ENCODE data around the gene PIK3C2G. TPM values are rescaled to one million over a fixed set of nuclear protein-coding genes. Genes with fewer than 3 reads are reported as not detected.
"Not testable (repeated sequence)": the region's sequence is repeated elsewhere in the genome, so short reads cannot be mapped to it uniquely, and the experiment has no call there.

Gene PIK3C2G
- total RNA-seq, 4 donors from 2014 or later, result 0.30 TPM; not detected in 3

- Histone ChIP-seq H3K27ac (no peak overlapping the region), H3K36me3 (no peaks in the 10 kb centered on the region), H3K9me3 (no peaks in the 10 kb centered on the region), H3K4me3 (no peak overlapping the region), H3K27me3 (no peaks in the 10 kb centered on the region), H3K4me1 (no peaks in the 10 kb centered on the region)
- peak in 1 of 2 donors; percentile 39 for DNase-seq (ENCODE audit: low spot score in 2 of 2)
- TF ChIP-seq EP300 (IDR thresholded peaks at IDR 0.05) (no peak), CTCF (IDR thresholded peaks at IDR 0.05) (peak; percentile 29 to 68 (median 53))
- 22 to 25% methylated on average over 6 of the region's 6 CpGs for WGBS, 2 donors
Observed at GRCh38 chr12:18250313-18250916, 10.9 kb upstream of the PIK3C2G start.

GRCh38 chr12:18254081-18254480 lies 7.2 kb upstream of the PIK3C2G start:
- TF ChIP-seq CTCF (IDR thresholded peaks at IDR 0.05), result no peak
- TF ChIP-seq EP300 (IDR thresholded peaks at IDR 0.05), result no peak
- TF ChIP-seq POLR2A (IDR thresholded peaks at IDR 0.05), result no peak
- no peak for DNase-seq (ENCODE audit: low spot score in 2 of 2)
- Histone ChIP-seq H3K27me3 (no peaks in the 10 kb centered on the region), H3K27ac (no peak overlapping the region), H3K36me3 (no peaks in the 10 kb centered on the region), H3K9me3 (no peaks in the 10 kb centered on the region), H3K4me1 (no peaks in the 10 kb centered on the region), H3K4me3 (no peak overlapping the region)
- WGBS, 2 donors, result 64 to 74% methylated on average over 1 of the region's 1 CpG

GRCh38 chr12:18255004-18255403 lies 6.3 kb upstream of the PIK3C2G start:
- not testable (repeated sequence) for H3K36me3 ChIP-seq; H3K4me3 ChIP-seq; H3K27ac ChIP-seq; H3K27me3 ChIP-seq; H3K4me1 ChIP-seq; DNase-seq (ENCODE audit: low spot score in 2 of 2); H3K9me3 ChIP-seq
- 96 to 97% methylated on average over 6 of the region's 6 CpGs for WGBS, 2 donors

GRCh38 chr12:18257251-18257650 lies 4.1 kb upstream of the PIK3C2G start:
- WGBS, 2 donors, result 79 to 89% methylated on average over 3 of the region's 3 CpGs
- TF ChIP-seq CTCF (IDR thresholded peaks at IDR 0.05) (no peak), EP300 (IDR thresholded peaks at IDR 0.05) (no peak), POLR2A (IDR thresholded peaks at IDR 0.05) (no peak)
- DNase-seq (ENCODE audit: low spot score in 2 of 2), result no peak

GRCh38 chr12:18258929-18259328 lies 2.4 kb upstream of the PIK3C2G start:
- no peak overlapping the region for H3K27ac ChIP-seq
- no peak overlapping the region for H3K4me3 ChIP-seq
- no peaks in the 10 kb centered on the region for H3K27me3 ChIP-seq
- WGBS, 2 donors, result 94 to 96% methylated on average over 2 of the region's 2 CpGs
- H3K4me1 ChIP-seq, result no peaks in the 10 kb centered on the region
- H3K36me3 ChIP-seq, result no peaks in the 10 kb centered on the region
- H3K9me3 ChIP-seq, result no peaks in the 10 kb centered on the region
- TF ChIP-seq POLR2A (IDR thresholded peaks at IDR 0.05) (no peak), EP300 (IDR thresholded peaks at IDR 0.05) (no peak), CTCF (IDR thresholded peaks at IDR 0.05) (no peak)
- no peak for DNase-seq (ENCODE audit: low spot score in 2 of 2)

More at GRCh38 chr12:18257251-18257650, 4.1 kb upstream of the PIK3C2G start:
- H3K27ac ChIP-seq, result no peak overlapping the region
- no peaks in the 10 kb centered on the region for H3K9me3 ChIP-seq
- no peaks in the 10 kb centered on the region for H3K27me3 ChIP-seq
- no peaks in the 10 kb centered on the region for H3K4me1 ChIP-seq
- H3K4me3 ChIP-seq, result no peak overlapping the region
- no peaks in the 10 kb centered on the region for H3K36me3 ChIP-seq

All from tibial nerve (tissue), 4 donors.